Activated T-helper 9 cell treated with anti-CD3 and anti-CD28 coated beads, Interleukin-2, amount 50 U/mL, for 16 hours (primary cell): ENCODE data around the gene SPATA17.

Experiments used
- DNase-seq: peaks from one replicate; pipeline ENCODE4 v3.0.0-alpha.2; 2020; ENCODE audit warnings: low read depth

Gene SPATA17

GRCh38 chr1:217917281-217917887, 286.2 kb downstream of the SPATA17 start:
- DNase-seq = no peak

- DNase-seq = no peak
Measured at GRCh38 chr1:217919683-217920388, 288.7 kb downstream of the SPATA17 start.
